Esophagus muscularis mucosa (tissue), 4 donors: Measurements from ENCODE around the gene ANKRD40. TPM values are rescaled to one million over a fixed set of nuclear protein-coding genes. Genes with fewer than 3 reads are reported as not detected.

ENCODE experiments used
- DNase-seq: peaks from one replicate; pipeline ENCODE4 v3.0.0-alpha.2; 2017; ENCODE audit errors: extremely low spot score
- H3K27ac ChIP-seq, 4 donors: fragments of 200-600 bp; sonication (generic); replicated peaks in 1 of 4; 1 replicate in 3 of 4; 2 replicates in 1 of 4; pipeline ENCODE4 v1.5.1; 2016 to 2019; ENCODE audit warnings: mild to moderate bottlenecking in 1 of 4
- H3K27me3 ChIP-seq, 4 donors: fragments of 200-600 bp; sonication (generic); one replicate each; pipeline versions ENCODE4 v1.5.1 to v1.6.0; 2016 to 2019
- H3K36me3 ChIP-seq, 4 donors: fragments of 200-600 bp; sonication (generic); one replicate each; pipeline ENCODE4 v1.5.1; 2016 to 2019
- H3K4me1 ChIP-seq, 4 donors: fragments of 200-600 bp; sonication (generic); one replicate each; pipeline ENCODE4 v1.5.1; 2016 to 2019
- H3K4me3 ChIP-seq, 4 donors: fragments of 200-600 bp; sonication (generic); 1 replicate in 2 of 4; 2 replicates in 2 of 4; pipeline ENCODE4 v1.5.1; 2016 to 2019; ENCODE audit warnings: mild to moderate bottlenecking in 4 of 4, moderate library complexity in 1 of 4
- H3K9me3 ChIP-seq, 4 donors: fragments of 200-600 bp; sonication (generic); 1 replicate in 3 of 4; 2 replicates in 1 of 4; pipeline ENCODE4 v1.5.1; 2016 to 2019
- EP300 ChIP-seq: sonication (generic); formaldehyde crosslinking; IDR thresholded peaks from one replicate; pipeline ENCODE4 v1.6.1; 2017; ENCODE audit warnings: antibody characterized with exemption
- POLR2A ChIP-seq: fragments of 450-650 bp; IDR thresholded peaks from one replicate; pipeline ENCODE4 v1.6.1; 2017; ENCODE audit warnings: antibody characterized with exemption, moderate library complexity, mild to moderate bottlenecking, low read depth
- POLR2AphosphoS5 ChIP-seq, 2 donors: sonication (generic); formaldehyde crosslinking; IDR thresholded peaks; one replicate each; pipeline ENCODE4 v1.6.1; 2017; ENCODE audit warnings: antibody characterized with exemption in 2 of 2
- WGBS: methylation state at CpG from one replicate; pipeline ENCODE4 v1.1.5; 2018; 5-methylcytosine and 5-hydroxymethylcytosine counted together
- intact Hi-C: fragments of 100-400 bp; cut with DNase I; formaldehyde crosslinking; loops from one replicate; pipeline ENCODE4 v1.15.1; 2023
- total RNA-seq, 4 donors: library from RNA; depleted of rRNA; stranded (reverse); fragments of >200 nt; gene quantifications; one replicate each; pipeline versions ENCODE4 v1.1.0 to v1.2.1, GENCODE V29; 2016
- TF ChIP-seq, protein P1 (sequence below), 3 experiments: fragments of 200-600 bp in 2 of 3; fragments of 450-650 bp in 1 of 3; sonication (generic) in 2 of 3; IDR thresholded peaks; one replicate each; pipeline ENCODE4 v1.5.1; 2017 to 2019; ENCODE audit warnings: antibody characterized with exemption in 3 of 3, mild to moderate bottlenecking in 2 of 3, moderate library complexity in 1 of 3

Gene ANKRD40
- total RNA-seq, 4 donors from 2014 or later: 73.1 to 96.2 (median 87.4) TPM

DNA sequence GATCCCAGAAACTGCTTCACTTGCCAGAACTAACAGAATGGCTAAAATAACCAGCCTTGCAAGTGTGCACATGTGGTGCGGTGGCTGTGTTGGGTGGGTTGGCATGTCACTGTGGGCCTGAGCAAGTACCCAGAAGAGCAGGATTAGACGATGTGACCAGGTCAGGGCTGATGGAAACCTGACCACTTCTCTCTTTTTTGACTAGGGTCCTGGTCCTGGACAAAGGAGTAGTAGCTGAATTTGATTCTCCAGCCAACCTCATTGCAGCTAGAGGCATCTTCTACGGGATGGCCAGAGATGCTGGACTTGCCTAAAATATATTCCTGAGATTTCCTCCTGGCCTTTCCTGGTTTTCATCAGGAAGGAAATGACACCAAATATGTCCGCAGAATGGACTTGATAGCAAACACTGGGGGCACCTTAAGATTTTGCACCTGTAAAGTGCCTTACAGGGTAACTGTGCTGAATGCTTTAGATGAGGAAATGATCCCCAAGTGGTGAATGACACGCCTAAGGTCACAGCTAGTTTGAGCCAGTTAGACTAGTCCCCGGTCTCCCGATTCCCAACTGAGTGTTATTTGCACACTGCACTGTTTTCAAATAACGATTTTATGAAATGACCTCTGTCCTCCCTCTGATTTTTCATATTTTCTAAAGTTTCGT, 16.7 kb downstream of the ANKRD40 start:
- no peaks in the 10 kb centered on the region for H3K9me3 ChIP-seq
- no peaks in the 10 kb centered on the region for H3K27me3 ChIP-seq
- 79% methylated on average over 9 of the region's 9 CpGs for WGBS
- H3K4me3 ChIP-seq: no peak overlapping the region
- H3K27ac ChIP-seq: peak overlapping the region in 3 of 4 donors; percentile 12 to 77 (median 72)
- H3K4me1 ChIP-seq: peaks cover 27 to 85% (median 83%) of the 10 kb centered on the region in 4 donors
- peaks cover 15 to 39% (median 28%) of the 10 kb centered on the region in 4 donors for H3K36me3 ChIP-seq
- TF ChIP-seq POLR2AphosphoS5 (IDR thresholded peaks at IDR 0.05) (no peak), EP300 (no peak), POLR2A (no peak)
- TF ChIP-seq, protein P1, sequence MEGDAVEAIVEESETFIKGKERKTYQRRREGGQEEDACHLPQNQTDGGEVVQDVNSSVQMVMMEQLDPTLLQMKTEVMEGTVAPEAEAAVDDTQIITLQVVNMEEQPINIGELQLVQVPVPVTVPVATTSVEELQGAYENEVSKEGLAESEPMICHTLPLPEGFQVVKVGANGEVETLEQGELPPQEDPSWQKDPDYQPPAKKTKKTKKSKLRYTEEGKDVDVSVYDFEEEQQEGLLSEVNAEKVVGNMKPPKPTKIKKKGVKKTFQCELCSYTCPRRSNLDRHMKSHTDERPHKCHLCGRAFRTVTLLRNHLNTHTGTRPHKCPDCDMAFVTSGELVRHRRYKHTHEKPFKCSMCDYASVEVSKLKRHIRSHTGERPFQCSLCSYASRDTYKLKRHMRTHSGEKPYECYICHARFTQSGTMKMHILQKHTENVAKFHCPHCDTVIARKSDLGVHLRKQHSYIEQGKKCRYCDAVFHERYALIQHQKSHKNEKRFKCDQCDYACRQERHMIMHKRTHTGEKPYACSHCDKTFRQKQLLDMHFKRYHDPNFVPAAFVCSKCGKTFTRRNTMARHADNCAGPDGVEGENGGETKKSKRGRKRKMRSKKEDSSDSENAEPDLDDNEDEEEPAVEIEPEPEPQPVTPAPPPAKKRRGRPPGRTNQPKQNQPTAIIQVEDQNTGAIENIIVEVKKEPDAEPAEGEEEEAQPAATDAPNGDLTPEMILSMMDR (IDR thresholded peaks at IDR 0.05): no peak
- DNase-seq: no peak
- intact Hi-C loops: no loop called here

DNA sequence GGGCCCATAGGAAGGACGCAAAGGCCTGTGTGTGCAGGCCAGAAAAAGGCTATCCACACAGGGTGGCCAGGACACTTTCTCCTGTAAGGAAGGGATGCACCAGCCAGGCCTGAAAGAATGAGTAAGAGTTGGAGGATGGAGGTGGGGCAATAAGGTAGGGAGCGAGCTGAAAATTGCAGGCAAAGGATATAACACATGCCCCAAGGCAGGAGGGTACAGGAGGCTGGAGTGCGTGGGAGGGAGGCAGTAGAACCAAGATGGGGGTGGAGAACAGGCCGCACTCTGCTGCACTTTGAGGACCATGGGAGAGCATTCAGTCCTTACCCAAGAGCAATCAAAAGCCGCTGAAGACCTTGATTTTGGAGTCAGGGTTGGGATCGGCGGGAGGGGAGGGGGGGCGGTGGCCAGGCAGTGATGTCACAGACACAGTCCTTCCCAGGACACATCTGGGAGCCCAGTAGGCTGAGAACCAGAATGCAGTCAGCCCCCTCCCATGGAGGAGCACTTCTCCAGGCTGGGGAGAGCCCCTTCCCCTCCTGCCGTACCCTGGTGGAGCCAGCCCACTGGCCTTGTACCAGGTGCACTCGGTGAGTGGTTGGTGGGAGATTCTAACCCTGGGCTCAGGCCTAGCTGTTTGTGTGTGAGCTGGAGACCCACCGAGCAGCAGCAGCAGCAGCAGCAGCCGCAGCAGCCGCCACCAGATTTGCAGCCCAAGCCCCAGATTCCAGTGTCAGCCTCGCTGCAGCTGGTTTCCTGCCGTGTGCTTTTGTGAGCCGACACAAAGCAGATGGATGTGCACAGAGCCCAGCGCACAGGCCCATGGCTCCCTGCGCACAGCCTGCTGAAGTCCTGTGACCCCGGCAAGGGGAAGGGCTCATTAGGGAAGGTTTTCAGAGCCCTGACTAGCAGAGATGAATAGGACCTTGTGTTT, 17.5 kb downstream of the ANKRD40 start:
- TF ChIP-seq POLR2A (no peak), EP300 (no peak), POLR2AphosphoS5 (IDR thresholded peaks at IDR 0.05) (no peak)
- TF ChIP-seq, protein P1 (IDR thresholded peaks at IDR 0.05): no peak
- intact Hi-C loops: loop anchor here (5.0 kb wide), 1 partner anchor 128 kb away; the partner anchor contains the start of gene CACNA1G
- H3K4me3 ChIP-seq: no peak overlapping the region
- H3K27ac ChIP-seq: peak overlapping the region in 1 of 4 donors; percentile 77
- no peak for DNase-seq
- H3K36me3 ChIP-seq: peaks cover 7 to 31% (median 20%) of the 10 kb centered on the region in 4 donors
- H3K9me3 ChIP-seq: no peaks in the 10 kb centered on the region
- H3K27me3 ChIP-seq: no peaks in the 10 kb centered on the region
- 66% methylated on average over 8 of the region's 19 CpGs for WGBS
- H3K4me1 ChIP-seq: peaks cover 24 to 89% (median 84%) of the 10 kb centered on the region in 4 donors

DNA sequence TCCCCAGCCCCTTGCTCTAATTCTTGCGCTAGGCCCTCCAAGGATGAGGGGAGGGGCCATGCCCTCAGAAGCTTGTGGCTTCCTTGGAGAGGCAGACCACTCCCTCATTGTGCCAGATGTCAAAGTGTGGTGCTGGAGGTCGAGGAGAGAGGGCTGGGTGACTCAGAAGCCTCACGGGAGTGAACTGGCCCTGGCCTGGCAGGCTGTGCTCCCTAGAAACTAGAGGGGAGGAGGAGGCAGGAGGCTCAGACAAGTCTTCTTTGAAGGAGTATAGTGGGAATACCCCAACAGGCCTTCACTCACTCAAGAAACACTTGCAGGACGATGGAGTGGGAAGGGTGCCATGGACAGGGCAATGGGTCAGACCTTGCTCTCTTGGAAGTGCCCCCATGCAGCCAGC, 18.5 kb downstream of the ANKRD40 start:
- peaks cover 20 to 79% (median 74%) of the 10 kb centered on the region in 4 donors for H3K4me1 ChIP-seq
- DNase-seq: no peak
- WGBS: 39% methylated on average over 3 of the region's 4 CpGs

DNA sequence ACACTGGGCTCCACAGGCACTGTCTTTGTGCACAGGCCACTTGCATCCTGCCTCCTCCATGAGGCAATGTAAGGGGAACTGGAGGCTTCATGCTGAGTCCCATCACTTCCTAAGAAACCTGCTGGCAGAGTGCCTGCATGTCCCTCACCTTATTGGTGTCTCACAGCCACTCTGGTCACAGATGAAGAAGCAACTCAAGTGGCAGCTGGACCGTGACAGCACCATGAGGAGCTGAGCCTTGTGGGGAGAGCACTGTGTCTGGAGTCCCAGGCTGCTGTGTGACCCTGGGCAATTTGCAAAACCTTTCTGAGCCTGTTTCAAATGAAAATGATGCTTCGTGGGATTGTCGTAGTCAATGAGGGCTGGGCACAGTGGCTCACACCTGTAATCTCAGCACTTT, 19.5 kb downstream of the ANKRD40 start:
- no peak for TF ChIP-seq EP300
- H3K36me3 ChIP-seq: peaks cover 0 to 11% (median 9%) of the 10 kb centered on the region in 4 donors
- H3K4me1 ChIP-seq: peaks cover 20 to 69% (median 65%) of the 10 kb centered on the region in 4 donors
- WGBS: 100% methylated on average over 3 of the region's 3 CpGs
- no peak for DNase-seq
- H3K27me3 ChIP-seq: no peaks in the 10 kb centered on the region
- no peak overlapping the region for H3K27ac ChIP-seq
- no peak overlapping the region for H3K4me3 ChIP-seq
- no peaks in the 10 kb centered on the region for H3K9me3 ChIP-seq
- intact Hi-C loops: loop anchor here (5.0 kb wide), 1 partner anchor 126 kb away; the partner anchor contains the start of gene CACNA1G

More for the DNA sequence above, 18.5 kb downstream of the ANKRD40 start:
- TF ChIP-seq, protein P1 (IDR thresholded peaks at IDR 0.05): no peak
- TF ChIP-seq POLR2AphosphoS5 (IDR thresholded peaks at IDR 0.05): no peak
- no peak for TF ChIP-seq EP300
- no peak for TF ChIP-seq POLR2A
- Histone ChIP-seq H3K9me3 (no peaks in the 10 kb centered on the region), H3K27me3 (no peaks in the 10 kb centered on the region), H3K27ac (no peak overlapping the region), H3K36me3 (peaks cover 0 to 21% (median 15%) of the 10 kb centered on the region in 4 donors), H3K4me3 (no peak overlapping the region)
- intact Hi-C loops: loop anchor here (5.0 kb wide), 1 partner anchor 127 kb away; the partner anchor contains the start of gene CACNA1G
